ENCODE measurements around the gene RNF222.

GRCh38 chr17:8397636-8398035 lies at the start of gene RNF222:
- no peak for TF ChIP-seq POLR2A (IDR thresholded peaks at IDR 0.05)
- no peak for TF ChIP-seq CTCF (IDR thresholded peaks at IDR 0.05)

Measured in lower leg skin (tissue), 3 donors.